K562 (cell line): ENCODE results near the gene MVB12B. TPM values are rescaled to one million over a fixed set of nuclear protein-coding genes. Genes with fewer than 3 reads are reported as not detected.

Experiments
- ATAC-seq: fragments of 200-7000 bp; cut with Tn5 transposase; 3 replicates; pipeline ENCODE4 v1.9.1; 2020; ENCODE audit warnings: moderate library complexity
- BruUV-seq: library from RNA; stranded (reverse); fragments of 400-500 nt; replicated peaks from 2 replicates; lab custom pipeline; 2021; lab: Mats Ljungman, UMichigan
- CTCF ChIA-PET: fragments of 300-600 bp; formaldehyde crosslinking; extraction: SDS; loops from one replicate; lab custom pipeline; 2021; ENCODE audit warnings: low intra/inter-chr PET ratio; lab: Yijun Ruan, JAX
- POLR2A ChIA-PET: fragments of 300-600, 350-650 bp; sonication (Branson Sonifier 250); formaldehyde crosslinking; extraction: SDS; loops from one replicate; lab custom pipeline; 2021; ENCODE audit warnings: antibody characterized with exemption, inconsistent platforms; lab: Yijun Ruan, JAX
- DNase-seq, 4 experiments: peaks; one replicate each; pipeline versions ENCODE4 v3.0.0 to v3.0.0-alpha.2; 2011 to 2018; ENCODE audit warnings: low spot score in 3 of 4, mixed read lengths in 3 of 4; ENCODE audit errors: extremely low read depth in 1 of 4
- FAIRE-seq: peaks from 2 replicates; lab custom pipeline; 2011; peaks lifted over from hg19 to GRCh38; lab: Jason Lieb, UNC
- H2AFZ ChIP-seq: 2 replicates; pipeline ENCODE4 v1.6.0; 2011; ENCODE audit warnings: low read depth, low read length, control low read depth, inconsistent platforms
- H3K27ac ChIP-seq: fragments of 200-600 bp; 3 replicates; pipeline ENCODE4 v1.8.0; 2011; ENCODE audit warnings: low read depth, mild to moderate bottlenecking, control low read depth, inconsistent platforms, low read length, moderate library complexity, mixed read lengths; ENCODE audit errors: extremely low read depth
- H3K27me3 ChIP-seq, 2 experiments: fragments of 300-600 bp in 1 of 2; 2 replicates in 1 of 2; 3 replicates in 1 of 2; pipeline versions ENCODE4 v1.6.0 to v1.8.0; 2011; ENCODE audit warnings: inconsistent platforms in 2 of 2, low read length in 2 of 2, mild to moderate bottlenecking in 1 of 2, mixed read lengths in 1 of 2, moderate library complexity in 1 of 2; ENCODE audit not compliant: control insufficient read depth in 2 of 2, insufficient read depth in 2 of 2
- H3K36me3 ChIP-seq: fragments of 300-600 bp; 3 replicates; pipeline ENCODE4 v1.8.0; 2011; ENCODE audit warnings: mild to moderate bottlenecking, low read length, inconsistent platforms; ENCODE audit not compliant: control insufficient read depth, insufficient read depth
- H3K4me1 ChIP-seq, 2 experiments: fragments of 200-600 bp in 1 of 2; replicated peaks in 1 of 2; 2 replicates in 1 of 2; 3 replicates in 1 of 2; pipeline versions ENCODE4 v1.5.1 to v1.8.0; 2011; ENCODE audit warnings: inconsistent platforms in 2 of 2, low read length in 2 of 2, mild to moderate bottlenecking in 1 of 2, mixed read lengths in 1 of 2, moderate library complexity in 1 of 2; ENCODE audit not compliant: control insufficient read depth in 2 of 2, insufficient read depth in 2 of 2
- H3K4me2 ChIP-seq: 2 replicates; pipeline ENCODE4 v1.6.1; 2011; ENCODE audit warnings: low read length, control low read depth, inconsistent platforms, mixed read lengths; ENCODE audit not compliant: insufficient read depth
- H3K4me3 ChIP-seq: fragments of 200-600 bp; sonication (generic), shearing (Covaris generic); 2 replicates; pipeline ENCODE4 v1.5.1; 2016; ENCODE audit warnings: control low read depth, inconsistent platforms
- H3K79me2 ChIP-seq: fragments of 200-600 bp; 3 replicates; pipeline ENCODE4 v1.8.0; 2011; ENCODE audit warnings: low read length, inconsistent platforms; ENCODE audit not compliant: control insufficient read depth, insufficient read depth
- H3K9ac ChIP-seq, 2 experiments: 2 replicates each; pipeline versions ENCODE4 v1.6.0 to v1.6.1; 2011; ENCODE audit warnings: low read depth in 2 of 2, low read length in 2 of 2, control low read depth in 1 of 2, inconsistent platforms in 1 of 2, mild to moderate bottlenecking in 1 of 2, mixed read lengths in 1 of 2; ENCODE audit not compliant: insufficient read depth in 1 of 2
- H3K9me1 ChIP-seq: one replicate; pipeline ENCODE4 v1.6.0; 2011; ENCODE audit warnings: inconsistent platforms, mild to moderate bottlenecking, low read length, moderate library complexity; ENCODE audit not compliant: control insufficient read depth, insufficient read depth
- H3K9me3 ChIP-seq: replicated peaks from 2 replicates; pipeline ENCODE4 v1.5.1; 2011; ENCODE audit warnings: low read depth, low read length, inconsistent platforms; ENCODE audit not compliant: control insufficient read depth, insufficient read depth
- H4K20me1 ChIP-seq: replicated peaks from 2 replicates; pipeline ENCODE4 v1.6.1; 2011; ENCODE audit warnings: low read length, inconsistent platforms, mixed read lengths; ENCODE audit not compliant: control insufficient read depth, insufficient read depth
- CCAR2 ChIP-seq: fragments of 200-400 bp; formaldehyde crosslinking; IDR thresholded peaks from 2 replicates; pipeline ENCODE4 v1.6.1; 2017; ENCODE audit warnings: mild to moderate bottlenecking, low read depth, low read length
- WGBS: fragments of 100-300 bp; shearing (Covaris generic); methylation state at CpG from one replicate; pipeline ENCODE4 v1.1.6; 2016; ENCODE audit warnings: low coverage, mixed read lengths; ENCODE audit not compliant: insufficient coverage; ENCODE audit errors: missing lambda C conversion rate; 5-methylcytosine and 5-hydroxymethylcytosine counted together
- in situ Hi-C: fragments of 300-500 bp; cut with MboI; formaldehyde crosslinking; loops from 4 replicates; pipeline ENCODE4 v1.15.0; 2018; ENCODE audit warnings: inconsistent platforms, mixed read lengths
- intact Hi-C: fragments of 100-400 bp; cut with micrococcal nuclease; formaldehyde crosslinking; loops from 2 replicates; pipeline ENCODE4 v1.14.2; 2022
- polyA plus RNA-seq, 8 experiments: library from polyadenylated mRNA; depleted of rRNA in 4 of 8; stranded (reverse) in 5 of 8; unstranded in 3 of 8; fragments of >200 nt; fragmentation: Nextera tagmentation in 2 of 8; fragmentation: Illumina TruSeq in 1 of 8; extraction: Ambion mirVana in 2 of 8; extraction: Trizol in 1 of 8; gene quantifications; 2 replicates each; pipeline versions ENCODE4 v1.2.1 to v1.2.3, GENCODE V29; 2011 to 2014; ENCODE audit warnings: inconsistent platforms in 1 of 8, missing spikeins in 1 of 8
- total RNA-seq, 7 experiments: library from RNA; depleted of rRNA in 6 of 7; stranded (reverse); fragments of >200 nt in 6 of 7; fragmentation: Illumina TruSeq in 2 of 7; extraction: Trizol in 2 of 7; gene quantifications; 2 replicates each; pipeline versions ENCODE4 v1.2.1 to v1.2.3, GENCODE V29; 2011 to 2021; ENCODE audit warnings: low replicate concordance in 1 of 7
- TF ChIP-seq, protein P1 (sequence below): fragments of 450-650 bp; IDR thresholded peaks from 2 replicates; pipeline ENCODE4 v1.6.1; 2018; ENCODE audit not compliant: partially characterized antibody

MVB12B gene
- total and polyA plus RNA-seq, 9 of the 15 experiments (the other 6 are each of a cell fraction or from before 2014, with no cell fraction given): not detected

DNA sequence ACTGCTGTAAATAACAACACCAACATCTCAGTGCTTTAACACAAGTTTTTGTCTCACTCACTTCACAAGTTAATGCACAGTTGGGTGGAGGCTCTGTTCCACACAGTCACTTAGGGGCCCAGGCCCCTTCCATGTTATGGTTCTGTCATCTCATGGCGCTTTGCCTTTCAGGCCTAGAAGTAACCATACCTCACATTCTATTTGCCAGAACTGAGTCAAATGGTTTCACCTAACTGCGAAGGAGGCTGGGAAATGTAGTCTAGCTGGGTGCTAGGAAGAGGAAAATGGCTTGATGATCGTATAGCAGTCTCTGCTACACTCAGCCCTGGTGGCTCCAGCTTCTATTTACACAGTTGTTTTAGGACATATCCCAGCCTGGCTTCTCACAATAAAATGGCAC lies 23.1 kb upstream of the MVB12B start:
- 0 out of 3 replicates have a peak, but pooled peaks have one; percentile 27 for ATAC-seq
- H3K9ac ChIP-seq: no peak overlapping the region
- FAIRE-seq: no peak
- no peaks in the 10 kb centered on the region for H3K36me3 ChIP-seq
- no peaks in the 10 kb centered on the region for H3K4me1 ChIP-seq
- no peaks in the 10 kb centered on the region for H3K9me1 ChIP-seq
- H3K27ac ChIP-seq: no peak overlapping the region
- intact Hi-C loops (loop anchor here (5.0 kb wide), 1 partner anchor 94 kb away; no protein-coding TSS in a partner anchor), in situ Hi-C loops (no loop called here)
- DNase-seq: no peak
- 0% methylated on average over 3 of the region's 3 CpGs for WGBS
- H2AFZ ChIP-seq: no peak overlapping the region
- H3K79me2 ChIP-seq: no peaks in the 10 kb centered on the region
- CTCF ChIA-PET: no interaction called here
- no TSS peak for BruUV-seq
- POLR2A ChIA-PET: no interaction called here
- H3K27me3 ChIP-seq: peaks cover 2 to 40% of the 10 kb centered on the region in 2 experiments; a peak in 4 of 5 replicates
- no peak overlapping the region for H3K4me2 ChIP-seq
- H3K4me3 ChIP-seq: no peak overlapping the region
- TF ChIP-seq, protein P1, sequence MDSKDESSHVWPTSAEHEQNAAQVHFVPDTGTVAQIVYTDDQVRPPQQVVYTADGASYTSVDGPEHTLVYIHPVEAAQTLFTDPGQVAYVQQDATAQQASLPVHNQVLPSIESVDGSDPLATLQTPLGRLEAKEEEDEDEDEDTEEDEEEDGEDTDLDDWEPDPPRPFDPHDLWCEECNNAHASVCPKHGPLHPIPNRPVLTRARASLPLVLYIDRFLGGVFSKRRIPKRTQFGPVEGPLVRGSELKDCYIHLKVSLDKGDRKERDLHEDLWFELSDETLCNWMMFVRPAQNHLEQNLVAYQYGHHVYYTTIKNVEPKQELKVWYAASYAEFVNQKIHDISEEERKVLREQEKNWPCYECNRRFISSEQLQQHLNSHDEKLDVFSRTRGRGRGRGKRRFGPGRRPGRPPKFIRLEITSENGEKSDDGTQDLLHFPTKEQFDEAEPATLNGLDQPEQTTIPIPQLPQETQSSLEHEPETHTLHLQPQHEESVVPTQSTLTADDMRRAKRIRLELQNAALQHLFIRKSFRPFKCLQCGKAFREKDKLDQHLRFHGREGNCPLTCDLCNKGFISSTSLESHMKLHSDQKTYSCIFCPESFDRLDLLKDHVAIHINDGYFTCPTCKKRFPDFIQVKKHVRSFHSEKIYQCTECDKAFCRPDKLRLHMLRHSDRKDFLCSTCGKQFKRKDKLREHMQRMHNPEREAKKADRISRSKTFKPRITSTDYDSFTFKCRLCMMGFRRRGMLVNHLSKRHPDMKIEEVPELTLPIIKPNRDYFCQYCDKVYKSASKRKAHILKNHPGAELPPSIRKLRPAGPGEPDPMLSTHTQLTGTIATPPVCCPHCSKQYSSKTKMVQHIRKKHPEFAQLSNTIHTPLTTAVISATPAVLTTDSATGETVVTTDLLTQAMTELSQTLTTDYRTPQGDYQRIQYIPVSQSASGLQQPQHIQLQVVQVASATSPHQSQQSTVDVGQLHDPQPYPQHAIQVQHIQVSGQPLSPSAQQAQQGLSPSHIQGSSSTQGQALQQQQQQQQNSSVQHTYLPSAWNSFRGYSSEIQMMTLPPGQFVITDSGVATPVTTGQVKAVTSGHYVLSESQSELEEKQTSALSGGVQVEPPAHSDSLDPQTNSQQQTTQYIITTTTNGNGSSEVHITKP: peak; percentile 76
- TF ChIP-seq CCAR2: no peak
- no peaks in the 10 kb centered on the region for H3K9me3 ChIP-seq
- peaks cover 6% of the 10 kb centered on the region for H4K20me1 ChIP-seq
